Measurements from ENCODE around the gene SMPD3. TPM values are rescaled to one million over a fixed set of nuclear protein-coding genes. Genes with fewer than 3 reads are reported as not detected.

The SMPD3 gene
- total RNA-seq, 1 experiment from 2014 or later = 0.70 TPM

GRCh38 chr16:68490358-68490757 is 42.0 kb upstream of the SMPD3 start:
- Mint-ChIP-seq H3K4me1 (peaks cover 23 to 31% of the 10 kb centered on the region in 2 experiments), H3K27me3 (ENCODE audit: low read depth) (no peaks in the 10 kb centered on the region; the same call in 1 of the 2 replicates), H3K9me3 (peaks cover 7 to 11% of the 10 kb centered on the region in 2 experiments; a peak in 4 of 5 replicates), H3K4me3 (no peak overlapping the region), H3K36me3 (ENCODE audit: insufficient read depth in 1 of 3, low read depth in 3 of 3) (peaks cover 0 to 8% (median 3%) of the 10 kb centered on the region in 3 experiments; a peak in 6 of 7 replicates), H3K27ac (peak overlapping the region in 1 of 3 experiments; percentile 19; a peak in 1 of 7 replicates)
- Histone ChIP-seq H3K18ac (ENCODE audit: insufficient read length, low read depth, low read length) (no peak overlapping the region), H3K9ac (ENCODE audit: extremely low read depth, insufficient read length, low read length) (no peak overlapping the region), H3K4me1 (ENCODE audit: insufficient read depth, low read length) (peaks cover 3% of the 10 kb centered on the region), H3K27ac (ENCODE audit: insufficient read length, low read depth, low read length) (no peak overlapping the region), H3K4me2 (ENCODE audit: insufficient read depth, insufficient read length, low read length) (no peak overlapping the region), H3K56ac (ENCODE audit: insufficient read length, low read depth, low read length) (no peak overlapping the region), H2BK15ac (ENCODE audit: low read depth, low read length) (no peak overlapping the region), H3K23ac (ENCODE audit: insufficient read length, low read depth, low read length) (no peak overlapping the region), H3K9me3 (ENCODE audit: control insufficient read depth, low read depth, low read length) (no peaks in the 10 kb centered on the region), H2AK5ac (ENCODE audit: insufficient read length, low read length) (no peak overlapping the region), H3K27me3 (ENCODE audit: insufficient read depth, low read length) (no peaks in the 10 kb centered on the region), H4K91ac (ENCODE audit: insufficient read length, low read depth, low read length) (no peak overlapping the region), H2BK5ac (ENCODE audit: insufficient read length, low read length) (no peak overlapping the region), H4K5ac (ENCODE audit: insufficient read length, low read depth, low read length) (no peak overlapping the region), H3K79me2 (ENCODE audit: insufficient read depth, low read length) (no peaks in the 10 kb centered on the region), H4K8ac (replicated peaks; ENCODE audit: insufficient read length, low read depth, low read length) (no peak overlapping the region), H2BK12ac (ENCODE audit: insufficient read length, low read depth, low read length) (no peak overlapping the region), H3K23me2 (ENCODE audit: insufficient read length, low read depth, low read length, poor library complexity, severe bottlenecking) (no peaks in the 10 kb centered on the region), H3K79me1 (ENCODE audit: insufficient read depth, low read depth, low read length, poor library complexity, severe bottlenecking) (no peaks in the 10 kb centered on the region), H2AFZ (ENCODE audit: low read length) (no peak overlapping the region), H2BK20ac (ENCODE audit: low read depth, low read length, poor library complexity, severe bottlenecking) (no peak overlapping the region), H3T11ph (ENCODE audit: low read length) (no peak overlapping the region), H3K4ac (ENCODE audit: low read depth, low read length) (no peak overlapping the region), H3K14ac (ENCODE audit: insufficient read depth, low read length) (no peak overlapping the region), H4K20me1 (ENCODE audit: control insufficient read depth, insufficient read depth, insufficient read length) (no peaks in the 10 kb centered on the region), H2BK120ac (ENCODE audit: low read depth, low read length, poor library complexity, severe bottlenecking) (no peak overlapping the region)
- DNase-seq = no peak
- TF ChIP-seq, protein P1, sequence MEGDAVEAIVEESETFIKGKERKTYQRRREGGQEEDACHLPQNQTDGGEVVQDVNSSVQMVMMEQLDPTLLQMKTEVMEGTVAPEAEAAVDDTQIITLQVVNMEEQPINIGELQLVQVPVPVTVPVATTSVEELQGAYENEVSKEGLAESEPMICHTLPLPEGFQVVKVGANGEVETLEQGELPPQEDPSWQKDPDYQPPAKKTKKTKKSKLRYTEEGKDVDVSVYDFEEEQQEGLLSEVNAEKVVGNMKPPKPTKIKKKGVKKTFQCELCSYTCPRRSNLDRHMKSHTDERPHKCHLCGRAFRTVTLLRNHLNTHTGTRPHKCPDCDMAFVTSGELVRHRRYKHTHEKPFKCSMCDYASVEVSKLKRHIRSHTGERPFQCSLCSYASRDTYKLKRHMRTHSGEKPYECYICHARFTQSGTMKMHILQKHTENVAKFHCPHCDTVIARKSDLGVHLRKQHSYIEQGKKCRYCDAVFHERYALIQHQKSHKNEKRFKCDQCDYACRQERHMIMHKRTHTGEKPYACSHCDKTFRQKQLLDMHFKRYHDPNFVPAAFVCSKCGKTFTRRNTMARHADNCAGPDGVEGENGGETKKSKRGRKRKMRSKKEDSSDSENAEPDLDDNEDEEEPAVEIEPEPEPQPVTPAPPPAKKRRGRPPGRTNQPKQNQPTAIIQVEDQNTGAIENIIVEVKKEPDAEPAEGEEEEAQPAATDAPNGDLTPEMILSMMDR (conservative IDR thresholded peaks at IDR 0.05) = no peak
- no CpG with 5 or more reads among the region's 1 CpG for WGBS (ENCODE audit: extremely low coverage, insufficient read length, low lambda C conversion rate)
